Measurements from ENCODE around the gene ARFGAP1.

Gene ARFGAP1

GRCh38 chr20:63307538-63308217 lies 35.1 kb downstream of the ARFGAP1 start:
- Histone ChIP-seq H3K4me3 (ENCODE audit: low read depth, low read length) (no peak overlapping the region), H3K27me3 (peaks cover 9% of the 10 kb centered on the region), H3K4me1 (no peaks in the 10 kb centered on the region), H3K9me3 (no peaks in the 10 kb centered on the region), H3K36me3 (no peaks in the 10 kb centered on the region)
- no peak for DNase-seq
- no peak for TF ChIP-seq CTCF (IDR thresholded peaks at IDR 0.05; ENCODE audit: low read depth, low read length)

- DNase-seq, result no peak
- TF ChIP-seq CTCF (IDR thresholded peaks at IDR 0.05; ENCODE audit: low read depth, low read length), result no peak
- Histone ChIP-seq H3K9me3 (no peaks in the 10 kb centered on the region), H3K4me3 (ENCODE audit: low read depth, low read length) (no peak overlapping the region), H3K27me3 (peaks cover 9% of the 10 kb centered on the region), H3K36me3 (no peaks in the 10 kb centered on the region), H3K4me1 (no peaks in the 10 kb centered on the region)
Observed at GRCh38 chr20:63308218-63308911, 35.8 kb downstream of the ARFGAP1 start.

GRCh38 chr20:63309261-63310071 lies 36.9 kb downstream of the ARFGAP1 start:
- Histone ChIP-seq H3K9me3 (no peaks in the 10 kb centered on the region), H3K4me1 (no peaks in the 10 kb centered on the region), H3K4me3 (ENCODE audit: low read depth, low read length) (no peak overlapping the region), H3K36me3 (no peaks in the 10 kb centered on the region), H3K27me3 (peaks cover 9% of the 10 kb centered on the region; the same call in 1 of the 2 replicates)
- peak; percentile 78 for TF ChIP-seq CTCF (IDR thresholded peaks at IDR 0.05; ENCODE audit: low read depth, low read length)
- DNase-seq, result peak; percentile 78

- Histone ChIP-seq H3K36me3 (no peaks in the 10 kb centered on the region), H3K9me3 (no peaks in the 10 kb centered on the region), H3K4me3 (ENCODE audit: low read depth, low read length) (no peak overlapping the region), H3K27me3 (0 out of 2 replicates have a peak, but pooled peaks cover 2% of the 10 kb centered on the region), H3K4me1 (no peaks in the 10 kb centered on the region)
- no peak for DNase-seq
- TF ChIP-seq CTCF (IDR thresholded peaks at IDR 0.05; ENCODE audit: low read depth, low read length), result no peak
Observed at GRCh38 chr20:63310265-63310991, 37.8 kb downstream of the ARFGAP1 start.

GRCh38 chr20:63311186-63311832 lies 38.7 kb downstream of the ARFGAP1 start:
- no peak for DNase-seq
- Histone ChIP-seq H3K4me1 (no peaks in the 10 kb centered on the region), H3K36me3 (no peaks in the 10 kb centered on the region), H3K4me3 (ENCODE audit: low read depth, low read length) (no peak overlapping the region), H3K9me3 (no peaks in the 10 kb centered on the region), H3K27me3 (0 out of 2 replicates have a peak, but pooled peaks cover 2% of the 10 kb centered on the region)
- no peak for TF ChIP-seq CTCF (IDR thresholded peaks at IDR 0.05; ENCODE audit: low read depth, low read length)

Data from BE2C (cell line).